Lower leg skin (tissue), 4 donors: ENCODE measurements around the gene PITPNB. TPM values are rescaled to one million over a fixed set of nuclear protein-coding genes. Genes with fewer than 3 reads are reported as not detected.

Experiments
- DNase-seq, 2 donors: peaks; one replicate each; pipeline ENCODE4 v3.0.0-alpha.2; 2019; ENCODE audit warnings: low spot score in 2 of 2
- H3K4me3 ChIP-seq: fragments of 200-600 bp; sonication (generic); 2 replicates; pipeline ENCODE4 v1.5.1; 2017; ENCODE audit warnings: mild to moderate bottlenecking, low read depth; ENCODE audit not compliant: poor library complexity, severe bottlenecking
- CTCF ChIP-seq, 3 donors: fragments of 450-650 bp; IDR thresholded peaks; one replicate each; pipeline ENCODE4 v1.5.1; 2016; ENCODE audit warnings: antibody characterized with exemption in 3 of 3, mild to moderate bottlenecking in 3 of 3, moderate library complexity in 2 of 3
- POLR2A ChIP-seq, 2 donors: fragments of 450-650 bp; IDR thresholded peaks; one replicate each; pipeline ENCODE4 v1.6.1; 2016 to 2017; ENCODE audit warnings: antibody characterized with exemption in 2 of 2, mild to moderate bottlenecking in 1 of 2, moderate library complexity in 1 of 2
- WGBS, 2 donors: methylation state at CpG; one replicate each; pipeline ENCODE4 v1.1.5; 2018; 5-methylcytosine and 5-hydroxymethylcytosine counted together
- intact Hi-C: fragments of 100-400 bp; cut with DNase I; formaldehyde crosslinking; loops from one replicate; pipeline ENCODE4 v1.15.0; 2023; ENCODE audit warnings: low total_unique reads
- total RNA-seq, 4 donors: library from RNA; depleted of rRNA; stranded (reverse); fragments of >200 nt; gene quantifications; one replicate each; pipeline ENCODE4 v1.1.0, GENCODE V29; 2016

PITPNB gene
- 10 to 100 TPM; 22.1 to 36.5 (median 29.7) TPM for total RNA-seq

- intact Hi-C loops, result no loop called here
- WGBS, 2 donors, result 0 to 1% methylated on average over 40 to 60 of the region's 68 CpGs
- TF ChIP-seq CTCF (IDR thresholded peaks at IDR 0.05) (no peak), POLR2A (IDR thresholded peaks at IDR 0.05) (no peak)
- peak; percentile 94 to 99 for DNase-seq
- H3K4me3 ChIP-seq, result peak within 1 kb of the TSS; percentile 88
These were observed at the start of gene PITPNB for GRCh38 chr22:27919222-27919941. Gene PITPNB, minus strand, starts transcription at chr22:27919256. Its CDS starts 65 bp downstream, at chr22:27919191.

- DNase-seq, result no peak
- WGBS, 2 donors, result 92 to 95% methylated on average over 15 of the region's 15 CpGs
- intact Hi-C loops, result no loop called here
- TF ChIP-seq CTCF (IDR thresholded peaks at IDR 0.05) (no peak), POLR2A (IDR thresholded peaks at IDR 0.05) (no peak)
- H3K4me3 ChIP-seq, result no peak overlapping the region
These were observed 47.4 kb upstream of the PITPNB start for GRCh38 chr22:27966168-27967064.

GRCh38 chr22:27962268-27963044, 43.4 kb upstream of the PITPNB start:
- no peak for DNase-seq
- 44 to 49% methylated on average over 9 of the region's 9 CpGs for WGBS, 2 donors
- TF ChIP-seq POLR2A (IDR thresholded peaks at IDR 0.05), result no peak
- TF ChIP-seq CTCF (IDR thresholded peaks at IDR 0.05), result no peak
- no peak overlapping the region for H3K4me3 ChIP-seq
- intact Hi-C loops, result no loop called here

GRCh38 chr22:27961680-27962079, 42.6 kb upstream of the PITPNB start:
- intact Hi-C loops, result no loop called here
- TF ChIP-seq POLR2A (IDR thresholded peaks at IDR 0.05) (no peak), CTCF (IDR thresholded peaks at IDR 0.05) (no peak)
- WGBS, 2 donors, result 93 to 95% methylated on average over 1 of the region's 1 CpG
- no peak for DNase-seq
- H3K4me3 ChIP-seq, result no peak overlapping the region

GRCh38 chr22:27961182-27961581, 42.1 kb upstream of the PITPNB start:
- intact Hi-C loops, result no loop called here
- 88% methylated on average over 4 of the region's 4 CpGs for WGBS, 2 donors
- no peak overlapping the region for H3K4me3 ChIP-seq
- no peak for DNase-seq
- TF ChIP-seq CTCF (IDR thresholded peaks at IDR 0.05) (no peak), POLR2A (IDR thresholded peaks at IDR 0.05) (no peak)
